K562 (cell line): ENCODE data around the gene AGRN. TPM values are rescaled to one million over a fixed set of nuclear protein-coding genes. Genes with fewer than 3 reads are reported as not detected.
A peak's percentile ranks its signal among the peaks of the same experiment; 100 is the strongest.

ENCODE experiments used
- ESRRA ChIP-seq: fragments of 450-650 bp; IDR thresholded peaks from 2 replicates; pipeline ENCODE4 v1.6.1; 2014; ENCODE audit warnings: low read depth, mild to moderate bottlenecking, moderate library complexity, borderline replicate concordance
- EZH2 ChIP-seq: IDR thresholded peaks from 2 replicates; pipeline ENCODE4 v1.6.1; 2012; ENCODE audit warnings: low read depth, mild to moderate bottlenecking, inconsistent platforms, low read length, borderline replicate concordance
- GABPA ChIP-seq: fragments of 200-800 bp; sonication (Bioruptor generic); conservative IDR thresholded peaks from 2 replicates; pipeline ENCODE4 v1.6.1; 2016; ENCODE audit warnings: low read depth, missing genetic modification characterization, missing compliant biosample characterization
- RB1 ChIP-seq: fragments of 450-650 bp; IDR thresholded peaks from 2 replicates; pipeline ENCODE4 v1.6.1; 2017; ENCODE audit warnings: low read depth, mild to moderate bottlenecking
- SMARCC2 ChIP-seq: fragments of 450-650 bp; IDR thresholded peaks from 2 replicates; pipeline ENCODE4 v1.6.1; 2017; ENCODE audit warnings: antibody characterized with exemption, moderate library complexity, mild to moderate bottlenecking, low read depth
- TEAD4 ChIP-seq, 2 experiments: sonication (generic) in 1 of 2; formaldehyde crosslinking in 1 of 2; IDR thresholded peaks; 2 replicates each; pipeline versions ENCODE4 v1.6.1 to v1.8.0; 2012 to 2022; ENCODE audit warnings: borderline replicate concordance in 1 of 2, inconsistent platforms in 1 of 2, low read length in 1 of 2, mild to moderate bottlenecking in 1 of 2, missing genetic modification reagents in 1 of 2
- polyA plus RNA-seq, 8 experiments: library from polyadenylated mRNA; depleted of rRNA in 4 of 8; stranded (reverse) in 5 of 8; unstranded in 3 of 8; fragments of >200 nt; fragmentation: Nextera tagmentation in 2 of 8; fragmentation: Illumina TruSeq in 1 of 8; extraction: Ambion mirVana in 2 of 8; extraction: Trizol in 1 of 8; gene quantifications; 2 replicates each; pipeline versions ENCODE4 v1.2.1 to v1.2.3, GENCODE V29; 2011 to 2014; ENCODE audit warnings: inconsistent platforms in 1 of 8, missing spikeins in 1 of 8
- total RNA-seq, 7 experiments: library from RNA; depleted of rRNA in 6 of 7; stranded (reverse); fragments of >200 nt in 6 of 7; fragmentation: Illumina TruSeq in 2 of 7; extraction: Trizol in 2 of 7; gene quantifications; 2 replicates each; pipeline versions ENCODE4 v1.2.1 to v1.2.3, GENCODE V29; 2011 to 2021; ENCODE audit warnings: low replicate concordance in 1 of 7
- TF ChIP-seq, protein P1 (sequence below): fragments of 200-600 bp; sonication (generic); IDR thresholded peaks from one replicate; pipeline ENCODE4 v1.6.1; 2012; ENCODE audit warnings: mild to moderate bottlenecking, low read depth, low read length, inconsistent platforms

The AGRN gene
- total and polyA plus RNA-seq, 9 of the 15 experiments (the other 6 are each of a cell fraction or from before 2014, with no cell fraction given): 0.04 to 111 (median 18.1) TPM

DNA sequence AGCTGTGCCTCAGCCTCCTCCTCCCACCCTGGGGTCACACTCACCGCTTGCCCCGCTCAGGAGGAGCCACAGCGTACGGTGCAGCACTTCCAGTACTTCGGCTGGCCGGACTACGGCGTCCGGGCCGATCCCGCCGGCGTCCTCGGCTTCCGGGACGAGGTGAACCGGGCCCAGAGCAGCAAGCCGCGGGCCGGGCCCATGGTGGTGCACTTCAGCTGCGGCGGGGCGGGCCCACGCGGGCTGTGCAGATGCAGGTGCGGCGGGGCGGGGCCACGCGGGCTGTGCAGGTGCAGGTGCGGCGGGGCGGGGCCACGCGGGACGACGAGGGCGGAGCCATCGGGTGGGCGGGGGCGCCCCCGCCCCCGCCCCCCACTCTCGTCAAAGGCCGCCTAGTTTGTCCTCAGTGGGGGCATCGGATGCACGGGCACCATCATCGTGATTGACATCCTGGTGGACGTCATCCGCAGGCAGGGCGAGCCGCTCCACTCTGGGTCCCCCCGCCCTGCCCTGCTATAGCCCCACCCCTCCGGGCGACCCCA, 48.7 kb downstream of the AGRN start (continued):
- TF ChIP-seq, protein P1, sequence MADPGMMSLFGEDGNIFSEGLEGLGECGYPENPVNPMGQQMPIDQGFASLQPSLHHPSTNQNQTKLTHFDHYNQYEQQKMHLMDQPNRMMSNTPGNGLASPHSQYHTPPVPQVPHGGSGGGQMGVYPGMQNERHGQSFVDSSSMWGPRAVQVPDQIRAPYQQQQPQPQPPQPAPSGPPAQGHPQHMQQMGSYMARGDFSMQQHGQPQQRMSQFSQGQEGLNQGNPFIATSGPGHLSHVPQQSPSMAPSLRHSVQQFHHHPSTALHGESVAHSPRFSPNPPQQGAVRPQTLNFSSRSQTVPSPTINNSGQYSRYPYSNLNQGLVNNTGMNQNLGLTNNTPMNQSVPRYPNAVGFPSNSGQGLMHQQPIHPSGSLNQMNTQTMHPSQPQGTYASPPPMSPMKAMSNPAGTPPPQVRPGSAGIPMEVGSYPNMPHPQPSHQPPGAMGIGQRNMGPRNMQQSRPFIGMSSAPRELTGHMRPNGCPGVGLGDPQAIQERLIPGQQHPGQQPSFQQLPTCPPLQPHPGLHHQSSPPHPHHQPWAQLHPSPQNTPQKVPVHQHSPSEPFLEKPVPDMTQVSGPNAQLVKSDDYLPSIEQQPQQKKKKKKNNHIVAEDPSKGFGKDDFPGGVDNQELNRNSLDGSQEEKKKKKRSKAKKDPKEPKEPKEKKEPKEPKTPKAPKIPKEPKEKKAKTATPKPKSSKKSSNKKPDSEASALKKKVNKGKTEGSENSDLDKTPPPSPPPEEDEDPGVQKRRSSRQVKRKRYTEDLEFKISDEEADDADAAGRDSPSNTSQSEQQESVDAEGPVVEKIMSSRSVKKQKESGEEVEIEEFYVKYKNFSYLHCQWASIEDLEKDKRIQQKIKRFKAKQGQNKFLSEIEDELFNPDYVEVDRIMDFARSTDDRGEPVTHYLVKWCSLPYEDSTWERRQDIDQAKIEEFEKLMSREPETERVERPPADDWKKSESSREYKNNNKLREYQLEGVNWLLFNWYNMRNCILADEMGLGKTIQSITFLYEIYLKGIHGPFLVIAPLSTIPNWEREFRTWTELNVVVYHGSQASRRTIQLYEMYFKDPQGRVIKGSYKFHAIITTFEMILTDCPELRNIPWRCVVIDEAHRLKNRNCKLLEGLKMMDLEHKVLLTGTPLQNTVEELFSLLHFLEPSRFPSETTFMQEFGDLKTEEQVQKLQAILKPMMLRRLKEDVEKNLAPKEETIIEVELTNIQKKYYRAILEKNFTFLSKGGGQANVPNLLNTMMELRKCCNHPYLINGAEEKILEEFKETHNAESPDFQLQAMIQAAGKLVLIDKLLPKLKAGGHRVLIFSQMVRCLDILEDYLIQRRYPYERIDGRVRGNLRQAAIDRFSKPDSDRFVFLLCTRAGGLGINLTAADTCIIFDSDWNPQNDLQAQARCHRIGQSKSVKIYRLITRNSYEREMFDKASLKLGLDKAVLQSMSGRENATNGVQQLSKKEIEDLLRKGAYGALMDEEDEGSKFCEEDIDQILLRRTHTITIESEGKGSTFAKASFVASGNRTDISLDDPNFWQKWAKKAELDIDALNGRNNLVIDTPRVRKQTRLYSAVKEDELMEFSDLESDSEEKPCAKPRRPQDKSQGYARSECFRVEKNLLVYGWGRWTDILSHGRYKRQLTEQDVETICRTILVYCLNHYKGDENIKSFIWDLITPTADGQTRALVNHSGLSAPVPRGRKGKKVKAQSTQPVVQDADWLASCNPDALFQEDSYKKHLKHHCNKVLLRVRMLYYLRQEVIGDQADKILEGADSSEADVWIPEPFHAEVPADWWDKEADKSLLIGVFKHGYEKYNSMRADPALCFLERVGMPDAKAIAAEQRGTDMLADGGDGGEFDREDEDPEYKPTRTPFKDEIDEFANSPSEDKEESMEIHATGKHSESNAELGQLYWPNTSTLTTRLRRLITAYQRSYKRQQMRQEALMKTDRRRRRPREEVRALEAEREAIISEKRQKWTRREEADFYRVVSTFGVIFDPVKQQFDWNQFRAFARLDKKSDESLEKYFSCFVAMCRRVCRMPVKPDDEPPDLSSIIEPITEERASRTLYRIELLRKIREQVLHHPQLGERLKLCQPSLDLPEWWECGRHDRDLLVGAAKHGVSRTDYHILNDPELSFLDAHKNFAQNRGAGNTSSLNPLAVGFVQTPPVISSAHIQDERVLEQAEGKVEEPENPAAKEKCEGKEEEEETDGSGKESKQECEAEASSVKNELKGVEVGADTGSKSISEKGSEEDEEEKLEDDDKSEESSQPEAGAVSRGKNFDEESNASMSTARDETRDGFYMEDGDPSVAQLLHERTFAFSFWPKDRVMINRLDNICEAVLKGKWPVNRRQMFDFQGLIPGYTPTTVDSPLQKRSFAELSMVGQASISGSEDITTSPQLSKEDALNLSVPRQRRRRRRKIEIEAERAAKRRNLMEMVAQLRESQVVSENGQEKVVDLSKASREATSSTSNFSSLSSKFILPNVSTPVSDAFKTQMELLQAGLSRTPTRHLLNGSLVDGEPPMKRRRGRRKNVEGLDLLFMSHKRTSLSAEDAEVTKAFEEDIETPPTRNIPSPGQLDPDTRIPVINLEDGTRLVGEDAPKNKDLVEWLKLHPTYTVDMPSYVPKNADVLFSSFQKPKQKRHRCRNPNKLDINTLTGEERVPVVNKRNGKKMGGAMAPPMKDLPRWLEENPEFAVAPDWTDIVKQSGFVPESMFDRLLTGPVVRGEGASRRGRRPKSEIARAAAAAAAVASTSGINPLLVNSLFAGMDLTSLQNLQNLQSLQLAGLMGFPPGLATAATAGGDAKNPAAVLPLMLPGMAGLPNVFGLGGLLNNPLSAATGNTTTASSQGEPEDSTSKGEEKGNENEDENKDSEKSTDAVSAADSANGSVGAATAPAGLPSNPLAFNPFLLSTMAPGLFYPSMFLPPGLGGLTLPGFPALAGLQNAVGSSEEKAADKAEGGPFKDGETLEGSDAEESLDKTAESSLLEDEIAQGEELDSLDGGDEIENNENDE: no peak
- TF ChIP-seq EZH2 (no peak), GABPA (tag) (no peak), SMARCC2 (no peak), RB1 (0 out of 2 replicates have a peak, but pooled peaks have one; percentile 36), ESRRA (no peak), TEAD4 (IDR thresholded peaks at IDR 0.05; ENCODE audit: low read length) (no peak), TEAD4 (CRISPR knock-in tag; IDR thresholded peaks at IDR 0.05; ENCODE audit: borderline replicate concordance) (no peak)
